CD8-positive, alpha-beta memory T cell (primary cell): Measurements from ENCODE around the gene SEC61A1. TPM values are rescaled to one million over a fixed set of nuclear protein-coding genes. Genes with fewer than 3 reads are reported as not detected.

Source experiments
- CTCF ChIA-PET: fragments of 350-600 bp; sonication (Branson Sonifier 250); formaldehyde crosslinking; loops from one replicate; lab custom pipeline; 2021; ENCODE audit warnings: antibody characterized with exemption; lab: Charles Lee
- POLR2A ChIA-PET: fragments of 350-600 bp; sonication (Branson Sonifier 250); formaldehyde crosslinking; loops from one replicate; lab custom pipeline; 2021; ENCODE audit warnings: antibody characterized with exemption; lab: Charles Lee
- DNase-seq, 5 donors: peaks; one replicate each; pipeline versions ENCODE4 v3.0.0 to v3.0.0-alpha.2; 2020 to 2022; ENCODE audit warnings: mixed read lengths in 1 of 5
- H3K27ac ChIP-seq: one replicate; pipeline ENCODE4 v1.7.0; 2013; ENCODE audit warnings: low read depth, mild to moderate bottlenecking, low read length, moderate library complexity
- H3K27me3 ChIP-seq: 2 replicates; pipeline ENCODE4 v1.7.0; 2013; ENCODE audit warnings: low read length, mild to moderate bottlenecking; ENCODE audit not compliant: insufficient read depth, poor library complexity, severe bottlenecking
- H3K36me3 ChIP-seq: 2 replicates; pipeline ENCODE4 v1.7.0; 2013; ENCODE audit warnings: mild to moderate bottlenecking, low read length, moderate library complexity; ENCODE audit not compliant: insufficient read depth
- H3K4me1 ChIP-seq: 2 replicates; pipeline ENCODE4 v1.7.0; 2013; ENCODE audit warnings: mild to moderate bottlenecking, low read length, moderate library complexity; ENCODE audit not compliant: insufficient read depth
- H3K4me3 ChIP-seq: 2 replicates; pipeline ENCODE4 v1.7.0; 2013; ENCODE audit warnings: mild to moderate bottlenecking, low read length
- H3K9me3 ChIP-seq: 2 replicates; pipeline ENCODE4 v1.7.0; 2013; ENCODE audit warnings: mild to moderate bottlenecking, low read length
- H3K27ac Mint-ChIP-seq, 8 donors: one replicate each; pipeline ENCODE4 v1.8.0; 2020 to 2021; ENCODE audit warnings: mixed read lengths in 8 of 8, mild to moderate bottlenecking in 6 of 8, inconsistent platforms in 3 of 8, moderate library complexity in 3 of 8
- H3K27me3 Mint-ChIP-seq, 2 donors: one replicate each; pipeline ENCODE4 v1.8.0; 2020 to 2021; ENCODE audit warnings: mixed read lengths in 2 of 2, mild to moderate bottlenecking in 1 of 2, moderate library complexity in 1 of 2
- H3K36me3 Mint-ChIP-seq, 3 donors: one replicate each; pipeline ENCODE4 v1.8.0; 2020 to 2021; ENCODE audit warnings: mixed read lengths in 3 of 3, inconsistent platforms in 1 of 3, mild to moderate bottlenecking in 1 of 3
- H3K4me1 Mint-ChIP-seq, 3 donors: one replicate each; pipeline ENCODE4 v1.8.0; 2020 to 2021; ENCODE audit warnings: mixed read lengths in 3 of 3, inconsistent platforms in 1 of 3, mild to moderate bottlenecking in 1 of 3
- H3K4me3 Mint-ChIP-seq, 7 donors: one replicate each; pipeline ENCODE4 v1.8.0; 2020 to 2021; ENCODE audit warnings: mixed read lengths in 7 of 7, mild to moderate bottlenecking in 6 of 7, moderate library complexity in 4 of 7, inconsistent platforms in 2 of 7
- H3K9me3 Mint-ChIP-seq, 5 donors: one replicate each; pipeline ENCODE4 v1.8.0; 2020 to 2022; ENCODE audit warnings: mixed read lengths in 5 of 5, mild to moderate bottlenecking in 3 of 5, moderate library complexity in 2 of 5, inconsistent platforms in 1 of 5
- polyA plus RNA-seq: library from polyadenylated mRNA; unstranded; fragments of 300-500 nt; fragmentation: Illumina TruSeq; gene quantifications from one replicate; pipeline ENCODE4 v1.2.3, GENCODE V29; 2021
- total RNA-seq, 2 experiments: library from RNA; stranded (reverse); gene quantifications; one replicate each; pipeline ENCODE4 v1.2.3, GENCODE V29; 2021

Gene SEC61A1
- total and polyA plus RNA-seq, 3 experiments from 2014 or later, result 176 to 208 (median 200) TPM

GRCh38 chr3:128014548-128014947, 37.7 kb upstream of the SEC61A1 start:
- POLR2A ChIA-PET, result no interaction called here
- H3K9me3 ChIP-seq, result no peaks in the 10 kb centered on the region

GRCh38 chr3:128016502-128016901, 35.7 kb upstream of the SEC61A1 start:
- ChIA-PET POLR2A (no interaction called here), CTCF (no interaction called here)
- no peaks in the 10 kb centered on the region for H3K9me3 Mint-ChIP-seq
- H3K27me3 Mint-ChIP-seq, result peaks cover 2 to 13% of the 10 kb centered on the region in 2 donors
- peak overlapping the region in 2 of 8 donors; percentile 42 to 47 for H3K27ac Mint-ChIP-seq
- Histone ChIP-seq H3K27ac (no peak overlapping the region), H3K4me3 (no peak overlapping the region), H3K27me3 (no peaks in the 10 kb centered on the region), H3K36me3 (no peaks in the 10 kb centered on the region), H3K4me1 (no peaks in the 10 kb centered on the region), H3K9me3 (no peaks in the 10 kb centered on the region)
- DNase-seq, result no peak
- peaks cover 0 to under 1% (median 0%) of the 10 kb centered on the region in 3 donors for H3K4me1 Mint-ChIP-seq
- no peaks in the 10 kb centered on the region for H3K36me3 Mint-ChIP-seq
- H3K4me3 Mint-ChIP-seq, result no peak overlapping the region

More at GRCh38 chr3:128014548-128014947, 37.7 kb upstream of the SEC61A1 start:
- H3K4me1 Mint-ChIP-seq, result peaks cover 0 to 4% (median 0%) of the 10 kb centered on the region in 3 donors
- H3K9me3 Mint-ChIP-seq, result no peaks in the 10 kb centered on the region
- H3K4me3 Mint-ChIP-seq, result no peak overlapping the region
- H3K27ac ChIP-seq, result no peak overlapping the region
- CTCF ChIA-PET, result no interaction called here
- no peak overlapping the region for H3K27ac Mint-ChIP-seq
- H3K4me1 ChIP-seq, result no peaks in the 10 kb centered on the region
- no peak for DNase-seq
- H3K27me3 Mint-ChIP-seq, result peaks cover 3 to 22% of the 10 kb centered on the region in 2 donors
- H3K36me3 Mint-ChIP-seq, result no peaks in the 10 kb centered on the region
- no peaks in the 10 kb centered on the region for H3K36me3 ChIP-seq
- H3K4me3 ChIP-seq, result no peak overlapping the region
- H3K27me3 ChIP-seq, result peaks cover 4% of the 10 kb centered on the region

- no peak overlapping the region for H3K4me3 ChIP-seq
- H3K27ac ChIP-seq, result no peak overlapping the region
- no peak overlapping the region for H3K4me3 Mint-ChIP-seq
- H3K4me1 Mint-ChIP-seq, result no peaks in the 10 kb centered on the region
- POLR2A ChIA-PET, result no interaction called here
- H3K36me3 ChIP-seq, result no peaks in the 10 kb centered on the region
- no peaks in the 10 kb centered on the region for H3K27me3 ChIP-seq
- no peaks in the 10 kb centered on the region for H3K9me3 Mint-ChIP-seq
- H3K27me3 Mint-ChIP-seq, result peaks cover 7 to 11% of the 10 kb centered on the region in 2 donors
- CTCF ChIA-PET, result interaction anchor here (1.6 kb wide), 1 partner anchor 11 kb away, joined by 4 read pairs; no protein-coding TSS in a partner anchor
- no peak for DNase-seq
- H3K27ac Mint-ChIP-seq, result no peak overlapping the region
- no peaks in the 10 kb centered on the region for H3K9me3 ChIP-seq
- no peaks in the 10 kb centered on the region for H3K4me1 ChIP-seq
- no peaks in the 10 kb centered on the region for H3K36me3 Mint-ChIP-seq
Measured at GRCh38 chr3:128021768-128022372, 30.4 kb upstream of the SEC61A1 start.

- Mint-ChIP-seq H3K9me3 (no peaks in the 10 kb centered on the region), H3K4me1 (no peaks in the 10 kb centered on the region), H3K4me3 (no peak overlapping the region), H3K36me3 (no peaks in the 10 kb centered on the region), H3K27ac (no peak overlapping the region), H3K27me3 (peaks cover 4 to 34% of the 10 kb centered on the region in 2 donors)
- DNase-seq, result no peak
- no peaks in the 10 kb centered on the region for H3K9me3 ChIP-seq
- H3K36me3 ChIP-seq, result no peaks in the 10 kb centered on the region
- H3K27me3 ChIP-seq, result no peaks in the 10 kb centered on the region
- no peaks in the 10 kb centered on the region for H3K4me1 ChIP-seq
- ChIA-PET CTCF (interaction anchor here (1.5 kb wide), 1 partner anchor 11 kb away, joined by 4 read pairs; no protein-coding TSS in a partner anchor), POLR2A (no interaction called here)
- no peak overlapping the region for H3K4me3 ChIP-seq
- H3K27ac ChIP-seq, result no peak overlapping the region
Measured at GRCh38 chr3:128033102-128033501, 19.1 kb upstream of the SEC61A1 start.

GRCh38 chr3:128036119-128036518, 16.1 kb upstream of the SEC61A1 start:
- no peaks in the 10 kb centered on the region for H3K9me3 Mint-ChIP-seq

GRCh38 chr3:128040041-128040440, 12.2 kb upstream of the SEC61A1 start:
- Mint-ChIP-seq H3K27ac (no peak overlapping the region), H3K4me1 (no peaks in the 10 kb centered on the region), H3K36me3 (peaks cover 0 to 2% (median 0%) of the 10 kb centered on the region in 3 donors), H3K27me3 (peaks cover 8 to 24% of the 10 kb centered on the region in 2 donors), H3K4me3 (no peak overlapping the region), H3K9me3 (no peaks in the 10 kb centered on the region)
- no peak overlapping the region for H3K27ac ChIP-seq
- POLR2A ChIA-PET, result no interaction called here
- no peak overlapping the region for H3K4me3 ChIP-seq
- CTCF ChIA-PET, result no interaction called here
- H3K27me3 ChIP-seq, result no peaks in the 10 kb centered on the region
- no peaks in the 10 kb centered on the region for H3K4me1 ChIP-seq
- DNase-seq, result no peak
- no peaks in the 10 kb centered on the region for H3K9me3 ChIP-seq
- H3K36me3 ChIP-seq, result no peaks in the 10 kb centered on the region

More at GRCh38 chr3:128036119-128036518, 16.1 kb upstream of the SEC61A1 start:
- Histone ChIP-seq H3K9me3 (no peaks in the 10 kb centered on the region), H3K4me3 (no peak overlapping the region), H3K27me3 (no peaks in the 10 kb centered on the region), H3K4me1 (no peaks in the 10 kb centered on the region), H3K36me3 (no peaks in the 10 kb centered on the region), H3K27ac (no peak overlapping the region)
- POLR2A ChIA-PET, result no interaction called here
- no peak for DNase-seq
- H3K27ac Mint-ChIP-seq, result no peak overlapping the region
- CTCF ChIA-PET, result no interaction called here
- H3K36me3 Mint-ChIP-seq, result no peaks in the 10 kb centered on the region
- no peak overlapping the region for H3K4me3 Mint-ChIP-seq
- H3K27me3 Mint-ChIP-seq, result peaks cover under 1 to 34% of the 10 kb centered on the region in 2 donors
- H3K4me1 Mint-ChIP-seq, result no peaks in the 10 kb centered on the region

- peaks cover 8 to 19% of the 10 kb centered on the region in 2 donors for H3K27me3 Mint-ChIP-seq
- no peaks in the 10 kb centered on the region for H3K36me3 ChIP-seq
- no peaks in the 10 kb centered on the region for H3K4me1 Mint-ChIP-seq
- no peak overlapping the region for H3K4me3 ChIP-seq
- POLR2A ChIA-PET, result no interaction called here
- no peaks in the 10 kb centered on the region for H3K27me3 ChIP-seq
- no peak for DNase-seq
- CTCF ChIA-PET, result interaction anchor here (1.0 kb wide), 1 partner anchor 465 kb away, joined by 4 read pairs; no protein-coding TSS in a partner anchor
- no peaks in the 10 kb centered on the region for H3K9me3 Mint-ChIP-seq
- no peak overlapping the region for H3K27ac ChIP-seq
- no peaks in the 10 kb centered on the region for H3K9me3 ChIP-seq
- H3K4me1 ChIP-seq, result no peaks in the 10 kb centered on the region
- H3K27ac Mint-ChIP-seq, result peak overlapping the region in 1 of 8 donors; percentile 13
- H3K36me3 Mint-ChIP-seq, result peaks cover 0 to 2% (median 0%) of the 10 kb centered on the region in 3 donors
- no peak overlapping the region for H3K4me3 Mint-ChIP-seq
Measured at GRCh38 chr3:128040660-128041059, 11.6 kb upstream of the SEC61A1 start.

GRCh38 chr3:128041344-128041743, 10.9 kb upstream of the SEC61A1 start:
- no peak overlapping the region for H3K4me3 Mint-ChIP-seq
- ChIA-PET CTCF (interaction anchor here (1.0 kb wide), 1 partner anchor 466 kb away, joined by 4 read pairs; no protein-coding TSS in a partner anchor), POLR2A (no interaction called here)

More at GRCh38 chr3:128041344-128041743, 10.9 kb upstream of the SEC61A1 start:
- no peaks in the 10 kb centered on the region for H3K27me3 ChIP-seq
- no peaks in the 10 kb centered on the region for H3K4me1 Mint-ChIP-seq
- H3K36me3 Mint-ChIP-seq, result peaks cover 0 to 2% (median 0%) of the 10 kb centered on the region in 3 donors
- no peak overlapping the region for H3K27ac Mint-ChIP-seq
- no peak overlapping the region for H3K4me3 ChIP-seq
- H3K27ac ChIP-seq, result no peak overlapping the region
- no peaks in the 10 kb centered on the region for H3K9me3 ChIP-seq
- DNase-seq, result no peak
- no peaks in the 10 kb centered on the region for H3K4me1 ChIP-seq
- no peaks in the 10 kb centered on the region for H3K36me3 ChIP-seq
- peaks cover 8 to 21% of the 10 kb centered on the region in 2 donors for H3K27me3 Mint-ChIP-seq
- H3K9me3 Mint-ChIP-seq, result no peaks in the 10 kb centered on the region
